K562 (cell line): Measurements from ENCODE around the gene EVPL. TPM values are rescaled to one million over a fixed set of nuclear protein-coding genes. Genes with fewer than 3 reads are reported as not detected.

Source experiments
- EP300 ChIP-seq: IDR thresholded peaks from 2 replicates; pipeline ENCODE4 v1.6.1; 2012; ENCODE audit warnings: low read length, improper control_type of control experiment
- ESRRB ChIP-seq: fragments of 250-450 bp; sonication (Bioruptor Pico); IDR thresholded peaks from 2 replicates; pipeline ENCODE4 v1.5.0; 2020; ENCODE audit warnings: mild to moderate bottlenecking, moderate library complexity, borderline replicate concordance
- FIP1L1 ChIP-seq: fragments of 200-400 bp; formaldehyde crosslinking; IDR thresholded peaks from 2 replicates; pipeline ENCODE4 v1.6.1; 2018; ENCODE audit warnings: mild to moderate bottlenecking, low read depth, low read length; ENCODE audit not compliant: poor library complexity, severe bottlenecking
- FOXA3 ChIP-seq, 2 experiments: fragments of 450-650 bp in 1 of 2; sonication (generic) in 1 of 2; formaldehyde crosslinking; IDR thresholded peaks in 1 of 2; conservative IDR thresholded peaks in 1 of 2; 2 replicates each; pipeline versions ENCODE4 v1.4.0 to v1.8.0; 2020 to 2022; ENCODE audit warnings: mild to moderate bottlenecking in 2 of 2, missing genetic modification reagents in 1 of 2
- FOXO4 ChIP-seq: fragments of 450-650 bp; formaldehyde crosslinking; IDR thresholded peaks from 2 replicates; pipeline ENCODE4 v1.4.0; 2020; ENCODE audit warnings: mild to moderate bottlenecking, moderate library complexity
- LARP7 ChIP-seq: fragments of 450-650 bp; IDR thresholded peaks from 2 replicates; pipeline ENCODE4 v1.6.1; 2016
- MCM7 ChIP-seq, 2 experiments: fragments of 450-650 bp; IDR thresholded peaks; 2 replicates each; pipeline ENCODE4 v1.6.1; 2016 to 2018
- PHF8 ChIP-seq: fragments of 200-600 bp; sonication (generic); IDR thresholded peaks from 2 replicates; pipeline ENCODE4 v1.6.1; 2012; ENCODE audit warnings: mixed run types, mild to moderate bottlenecking, inconsistent platforms, low read length, moderate library complexity, borderline replicate concordance
- PURB ChIP-seq: sonication (generic); formaldehyde crosslinking; IDR thresholded peaks from 2 replicates; pipeline ENCODE4 v1.9.0; 2021; ENCODE audit warnings: low read depth, mild to moderate bottlenecking, missing genetic modification reagents
- RNF2 ChIP-seq: sonication (generic); IDR thresholded peaks from 2 replicates; pipeline ENCODE4 v1.6.1; 2016
- ZBTB1 ChIP-seq: sonication (generic); formaldehyde crosslinking; IDR thresholded peaks from 2 replicates; pipeline ENCODE4 v1.8.1; 2023; ENCODE audit warnings: missing genetic modification reagents, low read depth, mild to moderate bottlenecking, borderline replicate concordance
- ZBTB34 ChIP-seq: fragments of 250-450 bp; sonication (Bioruptor Pico); IDR thresholded peaks from 2 replicates; pipeline ENCODE4 v1.8.0; 2021; ENCODE audit warnings: mild to moderate bottlenecking, moderate library complexity
- ZC3H11A ChIP-seq: IDR thresholded peaks from 2 replicates; pipeline ENCODE4 v1.6.1; 2012; ENCODE audit warnings: low read depth, low read length, improper control_type of control experiment
- ZNF41 ChIP-seq: fragments of 250-450 bp; sonication (Bioruptor Pico); conservative IDR thresholded peaks from 2 replicates; pipeline ENCODE4 v1.4.0; 2020; ENCODE audit warnings: mild to moderate bottlenecking
- ZNF449 ChIP-seq: fragments of 250-450 bp; sonication (Bioruptor Pico); IDR thresholded peaks from 2 replicates; pipeline ENCODE4 v1.8.0; 2022; ENCODE audit warnings: moderate library complexity, mild to moderate bottlenecking, inconsistent platforms
- polyA plus RNA-seq, 8 experiments: library from polyadenylated mRNA; depleted of rRNA in 4 of 8; stranded (reverse) in 5 of 8; unstranded in 3 of 8; fragments of >200 nt; fragmentation: Nextera tagmentation in 2 of 8; fragmentation: Illumina TruSeq in 1 of 8; extraction: Ambion mirVana in 2 of 8; extraction: Trizol in 1 of 8; gene quantifications; 2 replicates each; pipeline versions ENCODE4 v1.2.1 to v1.2.3, GENCODE V29; 2011 to 2014; ENCODE audit warnings: inconsistent platforms in 1 of 8, missing spikeins in 1 of 8
- total RNA-seq, 7 experiments: library from RNA; depleted of rRNA in 6 of 7; stranded (reverse); fragments of >200 nt in 6 of 7; fragmentation: Illumina TruSeq in 2 of 7; extraction: Trizol in 2 of 7; gene quantifications; 2 replicates each; pipeline versions ENCODE4 v1.2.1 to v1.2.3, GENCODE V29; 2011 to 2021; ENCODE audit warnings: low replicate concordance in 1 of 7
- TF ChIP-seq, protein P1 (sequence below): IDR thresholded peaks from 3 replicates; pipeline ENCODE4 v1.6.1; 2011; ENCODE audit warnings: borderline replicate concordance, mild to moderate bottlenecking; ENCODE audit not compliant: insufficient read length, insufficient read depth
- TF ChIP-seq, protein P2 (sequence below): fragments of 250-450 bp; sonication (Bioruptor Pico); IDR thresholded peaks from 2 replicates; pipeline ENCODE4 v1.5.1; 2021; ENCODE audit warnings: mild to moderate bottlenecking
- TF ChIP-seq, protein P3 (sequence below), 3 experiments: fragments of 200-800 bp in 1 of 3; sonication (Bioruptor generic) in 1 of 3; sonication (generic) in 1 of 3; formaldehyde crosslinking in 1 of 3; IDR thresholded peaks; 2 replicates each; pipeline versions ENCODE4 v1.6.1 to v1.8.0; 2016 to 2022; ENCODE audit warnings: mild to moderate bottlenecking in 2 of 3, missing compliant biosample characterization in 2 of 3, missing genetic modification characterization in 2 of 3, missing genetic modification reagents in 1 of 3

The EVPL gene
- total and polyA plus RNA-seq, 9 of the 15 experiments (the other 6 are each of a cell fraction or from before 2014, with no cell fraction given) = 0.08 to 0.18 (median 0.16) TPM; not detected in 5

DNA sequence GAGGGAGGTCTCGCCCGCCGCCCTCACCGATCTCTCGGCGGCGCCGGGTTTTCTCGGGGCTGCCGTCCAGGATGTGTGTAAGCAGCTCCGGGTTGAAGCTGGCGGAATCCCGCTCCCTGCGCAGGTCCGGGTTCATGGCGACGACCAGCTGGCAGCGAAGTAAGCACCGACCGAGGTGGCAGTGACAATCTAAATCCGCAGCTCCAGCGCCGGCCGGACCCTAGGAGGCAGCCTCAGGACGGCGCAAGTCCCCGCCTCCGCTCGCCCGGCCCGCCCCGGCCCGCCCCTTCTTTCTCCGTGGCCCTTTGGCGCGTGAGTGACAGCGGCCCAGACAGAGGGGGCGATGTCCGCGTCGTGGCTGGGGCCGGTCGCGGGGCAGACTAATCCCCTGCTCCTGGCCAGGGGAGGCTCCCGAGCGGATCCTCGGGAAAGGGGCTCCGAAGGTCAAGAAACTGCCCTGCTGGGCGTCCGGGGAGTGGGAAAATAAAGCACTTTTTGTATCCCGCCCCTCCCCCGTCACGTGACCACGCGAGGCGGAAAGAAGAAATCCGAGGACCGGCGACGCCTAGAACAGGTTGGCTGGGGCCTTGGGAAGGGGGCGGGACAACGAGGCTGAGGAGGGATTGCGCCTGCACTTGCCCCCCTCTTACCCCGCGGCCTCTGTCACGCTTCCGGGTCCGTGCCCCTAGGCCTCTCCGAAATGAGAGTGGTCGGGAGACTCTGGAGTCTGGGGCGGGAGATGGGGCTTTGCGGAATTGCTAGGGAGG is 48.0 kb downstream of the EVPL start, which contains the start of the genes ACOX1 and TEN1 (continued):
- TF ChIP-seq, protein P1, sequence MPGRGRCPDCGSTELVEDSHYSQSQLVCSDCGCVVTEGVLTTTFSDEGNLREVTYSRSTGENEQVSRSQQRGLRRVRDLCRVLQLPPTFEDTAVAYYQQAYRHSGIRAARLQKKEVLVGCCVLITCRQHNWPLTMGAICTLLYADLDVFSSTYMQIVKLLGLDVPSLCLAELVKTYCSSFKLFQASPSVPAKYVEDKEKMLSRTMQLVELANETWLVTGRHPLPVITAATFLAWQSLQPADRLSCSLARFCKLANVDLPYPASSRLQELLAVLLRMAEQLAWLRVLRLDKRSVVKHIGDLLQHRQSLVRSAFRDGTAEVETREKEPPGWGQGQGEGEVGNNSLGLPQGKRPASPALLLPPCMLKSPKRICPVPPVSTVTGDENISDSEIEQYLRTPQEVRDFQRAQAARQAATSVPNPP = no peak
- peak; percentile 33 for TF ChIP-seq FIP1L1
- peak; percentile 56; the same call in 1 of the 2 replicates for TF ChIP-seq ZNF41 (CRISPR knock-in tag)
- TF ChIP-seq, protein P2, sequence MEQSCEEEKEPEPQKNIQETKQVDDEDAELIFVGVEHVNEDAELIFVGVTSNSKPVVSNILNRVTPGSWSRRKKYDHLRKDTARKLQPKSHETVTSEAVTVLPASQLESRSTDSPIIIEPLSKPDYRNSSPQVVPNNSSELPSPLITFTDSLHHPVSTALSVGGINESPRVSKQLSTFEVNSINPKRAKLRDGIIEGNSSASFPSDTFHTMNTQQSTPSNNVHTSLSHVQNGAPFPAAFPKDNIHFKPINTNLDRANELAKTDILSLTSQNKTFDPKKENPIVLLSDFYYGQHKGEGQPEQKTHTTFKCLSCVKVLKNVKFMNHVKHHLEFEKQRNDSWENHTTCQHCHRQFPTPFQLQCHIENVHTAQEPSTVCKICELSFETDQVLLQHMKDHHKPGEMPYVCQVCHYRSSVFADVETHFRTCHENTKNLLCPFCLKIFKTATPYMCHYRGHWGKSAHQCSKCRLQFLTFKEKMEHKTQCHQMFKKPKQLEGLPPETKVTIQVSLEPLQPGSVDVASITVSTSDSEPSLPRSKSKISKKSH = no peak
- TF ChIP-seq, protein P3, sequence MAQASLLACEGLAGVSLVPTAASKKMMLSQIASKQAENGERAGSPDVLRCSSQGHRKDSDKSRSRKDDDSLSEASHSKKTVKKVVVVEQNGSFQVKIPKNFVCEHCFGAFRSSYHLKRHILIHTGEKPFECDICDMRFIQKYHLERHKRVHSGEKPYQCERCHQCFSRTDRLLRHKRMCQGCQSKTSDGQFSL (CRISPR knock-in tag; IDR thresholded peaks at IDR 0.05) = peak; percentile 63; the same call in 1 of the 2 replicates
- TF ChIP-seq, protein P3 (tag; IDR thresholded peaks at IDR 0.05) = no peak
- TF ChIP-seq EP300 = peak; percentile 24; the same call in 1 of the 2 replicates
- TF ChIP-seq MCM7 (IDR thresholded peaks at IDR 0.05) = no peak
- TF ChIP-seq RNF2 = peak; percentile 70
- no peak for TF ChIP-seq PURB (CRISPR knock-in tag)
- 0 out of 4 replicates have a peak, but pooled peaks of 1 of the 2 experiments have one; percentile 43 for TF ChIP-seq FOXA3 (CRISPR knock-in tag; conservative IDR thresholded peaks at IDR 0.05 in 1 of 2, IDR thresholded peaks at IDR 0.05 in 1 of 2)
- no peak for TF ChIP-seq LARP7
- TF ChIP-seq ZC3H11A = no peak
- TF ChIP-seq ZBTB34 (CRISPR knock-in tag) = no peak
- TF ChIP-seq ESRRB (CRISPR knock-in tag) = no peak
- TF ChIP-seq ZNF449 (CRISPR knock-in tag) = no peak
- peak; percentile 74; the same call in 1 of the 2 replicates for TF ChIP-seq ZBTB1 (CRISPR knock-in tag)
- no peak for TF ChIP-seq FOXO4 (CRISPR knock-in tag)
- TF ChIP-seq PHF8 = peak; percentile 78
